ENCODE data around the gene CDY2A.
"Not testable (repeated sequence)": the region's sequence is repeated elsewhere in the genome, so short reads cannot be mapped to it uniquely, and the experiment has no call there.

The CDY2A gene

GRCh38 chrY:18025487-18025886 is at the start of gene CDY2A:
Gene CDY2A (plus strand): TSS chrY:18025787. CDS start chrY:18026115, 328 bp downstream.
- in situ Hi-C loops (cut with MboI; ENCODE audit: low pct_unique_long_range_greater_than_20kb, low sequenced_read_pairs); DNase-seq: not testable (repeated sequence)

DNA sequence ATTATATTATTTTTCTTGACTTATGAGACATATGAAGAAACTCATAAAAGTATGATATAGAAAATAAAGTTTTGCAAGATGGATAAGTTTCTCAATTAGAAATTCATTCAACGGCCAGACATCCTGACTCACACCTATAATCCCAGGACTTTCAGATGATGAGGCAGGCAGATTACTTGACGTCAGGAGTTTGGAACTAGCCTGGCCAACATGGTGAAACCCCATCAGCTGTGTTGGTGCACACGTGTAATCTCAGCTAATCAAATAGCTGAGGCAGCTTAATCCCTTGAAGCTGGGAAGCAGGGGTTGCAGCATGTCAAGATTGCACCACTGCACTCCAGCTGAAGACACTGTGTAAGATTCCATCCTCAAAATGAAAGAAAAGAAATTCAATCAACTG is 28.0 kb upstream of the CDY2A start:
- DNase-seq; in situ Hi-C loops (cut with MboI; ENCODE audit: low pct_unique_long_range_greater_than_20kb, low sequenced_read_pairs): not testable (repeated sequence)

DNA sequence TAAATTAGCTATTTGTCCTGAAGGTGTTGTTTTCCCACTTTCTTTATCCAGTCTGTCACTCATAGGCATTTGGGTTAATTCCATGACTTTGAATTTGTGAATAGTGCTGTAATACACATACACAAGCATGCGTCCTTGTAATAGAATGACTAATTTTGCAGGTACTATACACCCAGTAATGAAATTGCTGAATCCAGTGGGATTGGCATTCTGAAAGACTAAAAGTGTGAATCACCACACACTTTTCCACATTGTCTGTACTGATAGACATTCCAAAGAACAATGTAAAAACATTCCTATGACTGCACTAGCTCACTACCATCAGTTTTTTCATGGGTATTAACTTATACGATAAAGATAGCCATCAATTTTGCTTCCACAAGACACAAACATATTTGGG is 27.3 kb upstream of the CDY2A start:
- in situ Hi-C loops (cut with MboI; ENCODE audit: low pct_unique_long_range_greater_than_20kb, low sequenced_read_pairs); DNase-seq: not testable (repeated sequence)

GRCh38 chrY:18023897-18024296 is 1.7 kb upstream of the CDY2A start:
- in situ Hi-C loops (cut with MboI; ENCODE audit: low pct_unique_long_range_greater_than_20kb, low sequenced_read_pairs); DNase-seq: not testable (repeated sequence)

DNA sequence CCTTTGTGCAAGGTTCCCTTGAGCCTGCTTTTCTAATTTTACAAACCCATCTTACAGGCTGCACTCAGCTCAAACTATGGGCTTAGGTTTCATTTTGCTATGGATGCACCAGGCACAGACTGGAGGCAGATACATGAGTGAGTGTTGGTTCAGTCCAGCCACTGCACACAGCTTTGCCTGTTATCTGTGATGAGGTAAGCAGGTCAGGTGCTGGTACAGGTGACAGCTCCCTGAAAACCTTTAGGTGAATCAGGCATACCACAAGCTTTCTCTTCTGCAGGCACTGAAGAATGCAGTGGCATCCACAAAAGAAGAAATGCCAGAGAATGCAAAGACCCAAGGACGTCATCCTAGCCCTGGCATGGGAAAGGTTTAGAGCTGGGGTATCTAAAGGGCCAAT is 3.3 kb downstream of the CDY2A start:
- DNase-seq; in situ Hi-C loops (cut with MboI; ENCODE audit: low pct_unique_long_range_greater_than_20kb, low sequenced_read_pairs): not testable (repeated sequence)

- in situ Hi-C loops (cut with MboI; ENCODE audit: low pct_unique_long_range_greater_than_20kb, low sequenced_read_pairs); DNase-seq: not testable (repeated sequence)
These were observed 4.6 kb downstream of the CDY2A start for GRCh38 chrY:18030178-18030577.

DNA sequence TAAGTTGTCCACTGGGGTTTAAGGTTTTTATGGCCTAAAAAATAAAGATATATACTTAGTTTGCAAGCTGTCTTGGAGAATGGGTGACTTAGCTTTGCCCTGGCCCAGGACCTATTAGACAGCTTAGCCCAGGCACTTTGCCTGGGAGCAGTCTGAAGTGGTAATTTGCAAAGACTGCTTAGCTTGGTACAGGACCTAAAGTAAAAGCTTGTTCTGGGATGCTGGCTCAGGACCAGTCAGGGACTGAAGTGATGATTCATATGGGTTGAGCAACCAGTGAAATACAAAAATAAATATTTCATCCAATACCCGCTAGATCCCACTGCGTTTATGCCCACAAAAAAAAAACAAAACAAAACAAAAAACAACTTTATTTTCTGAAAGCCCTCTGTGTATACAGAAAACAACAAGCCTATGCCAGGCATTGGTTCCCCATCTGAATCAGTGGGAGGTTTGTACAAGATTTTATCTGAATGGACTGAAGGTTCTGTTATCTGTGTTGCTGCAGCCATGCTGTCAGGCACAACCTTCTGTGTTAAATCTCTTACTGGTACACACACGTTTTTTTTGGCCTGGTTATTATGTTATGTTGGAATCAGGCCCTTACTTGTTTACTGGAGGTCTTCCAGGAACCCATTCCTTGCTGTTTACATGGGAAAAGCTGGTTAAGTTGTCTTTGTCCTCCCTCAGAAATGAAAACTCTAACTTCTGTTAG is 8.7 kb downstream of the CDY2A start:
- DNase-seq; in situ Hi-C loops (cut with MboI; ENCODE audit: low pct_unique_long_range_greater_than_20kb, low sequenced_read_pairs): not testable (repeated sequence)

- in situ Hi-C loops (cut with MboI; ENCODE audit: low pct_unique_long_range_greater_than_20kb, low sequenced_read_pairs) = not testable (repeated sequence)
These were observed 9.3 kb downstream of the CDY2A start for GRCh38 chrY:18034864-18035263.

DNA sequence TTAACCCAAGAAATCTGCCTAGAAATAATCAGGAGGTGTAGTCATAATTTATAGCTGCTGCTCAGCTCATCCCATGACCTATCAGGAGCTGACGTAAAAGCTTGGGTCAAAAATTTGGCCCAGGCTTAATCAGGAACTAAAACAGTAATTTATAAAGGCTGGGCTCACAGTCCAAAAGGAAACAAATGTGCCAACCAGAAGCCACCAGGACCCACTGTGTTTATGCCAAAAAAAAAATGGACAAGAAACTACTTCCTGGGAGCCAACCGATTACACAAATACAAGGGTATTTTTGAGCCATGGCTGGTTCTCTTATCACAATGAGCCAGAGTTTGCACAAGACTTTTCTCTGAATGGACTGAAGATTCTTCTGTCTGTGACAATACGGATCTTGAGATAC is 19.4 kb downstream of the CDY2A start:
- in situ Hi-C loops (cut with MboI; ENCODE audit: low pct_unique_long_range_greater_than_20kb, low sequenced_read_pairs); DNase-seq: not testable (repeated sequence)

More at GRCh38 chrY:18034864-18035263, 9.3 kb downstream of the CDY2A start:
- DNase-seq = not testable (repeated sequence)

DNA sequence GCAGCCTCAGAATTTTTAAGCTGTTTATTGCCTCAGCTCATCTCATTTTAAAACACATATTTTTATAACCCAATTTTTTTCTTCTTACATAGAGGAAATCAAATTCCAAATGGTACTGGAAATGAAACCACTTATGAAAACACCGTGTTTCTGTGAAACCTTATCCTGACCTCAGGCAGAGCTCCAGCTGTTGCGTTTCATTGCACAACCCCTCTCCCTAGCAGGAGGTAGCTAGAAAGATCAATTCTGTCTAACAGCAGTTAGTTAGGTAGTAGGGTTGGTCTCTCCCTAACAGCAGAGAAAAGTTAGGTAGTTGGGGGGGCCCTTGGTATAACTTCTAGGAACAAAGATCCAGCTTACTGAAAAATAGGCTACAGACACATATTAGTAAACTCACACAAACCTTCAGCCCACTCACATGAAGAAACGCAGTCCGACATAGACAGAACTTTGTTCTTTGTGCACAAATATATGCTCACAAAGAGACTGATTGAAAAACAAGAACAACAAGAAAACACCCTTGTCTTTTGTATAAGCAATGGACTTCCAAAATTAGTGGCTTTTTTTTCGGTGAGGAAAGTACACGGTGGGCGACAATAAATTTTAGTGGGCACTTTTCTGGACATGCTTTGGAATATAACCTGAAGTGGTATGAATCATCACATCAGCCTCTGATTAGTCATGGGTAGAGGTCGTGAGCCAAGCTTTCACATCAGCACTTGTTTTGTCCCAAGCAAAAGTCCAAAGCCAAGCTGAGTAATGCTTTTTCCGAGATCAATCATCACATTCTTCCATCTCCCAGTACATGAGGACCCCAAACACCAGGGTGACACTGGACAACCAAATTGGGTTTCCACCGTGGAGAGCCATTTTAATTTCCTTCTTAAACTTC is 22.8 kb downstream of the CDY2A start:
- in situ Hi-C loops (cut with MboI; ENCODE audit: low pct_unique_long_range_greater_than_20kb, low sequenced_read_pairs); DNase-seq: not testable (repeated sequence)

- DNase-seq; in situ Hi-C loops (cut with MboI; ENCODE audit: low pct_unique_long_range_greater_than_20kb, low sequenced_read_pairs): not testable (repeated sequence)
These were observed 23.5 kb downstream of the CDY2A start for GRCh38 chrY:18049061-18049460.

GRCh38 chrY:18056473-18056872 is 30.9 kb downstream of the CDY2A start:
- in situ Hi-C loops (cut with MboI; ENCODE audit: low pct_unique_long_range_greater_than_20kb, low sequenced_read_pairs); DNase-seq: not testable (repeated sequence)

DNA sequence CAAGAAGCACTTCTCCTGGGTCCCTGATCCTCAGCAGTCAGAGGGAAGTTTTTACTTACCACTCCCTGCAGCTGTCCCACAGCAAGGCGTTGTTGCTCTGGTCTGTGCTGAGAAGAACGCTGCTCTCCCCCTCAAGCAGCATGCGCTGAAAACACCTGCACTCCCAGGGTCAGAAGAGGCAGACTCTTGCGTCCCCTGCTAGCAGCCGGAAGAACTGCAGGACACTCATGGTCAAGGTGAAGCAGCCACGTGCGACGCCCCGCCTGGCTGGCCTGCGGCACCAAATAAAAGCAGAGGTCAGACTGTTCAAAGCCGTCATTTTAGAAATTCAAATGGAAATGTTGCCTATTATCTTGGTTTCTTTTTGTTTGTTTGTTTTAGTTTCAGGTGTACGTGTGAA is 47.9 kb downstream of the CDY2A start:
- in situ Hi-C loops (cut with MboI; ENCODE audit: low pct_unique_long_range_greater_than_20kb, low sequenced_read_pairs); DNase-seq: not testable (repeated sequence)

Measured in KBM-7 (cell line).